Stomach (tissue), 9 donors: ENCODE measurements around the gene TMEM187. TPM values are rescaled to one million over a fixed set of nuclear protein-coding genes. Genes with fewer than 3 reads are reported as not detected.
A peak's percentile ranks its signal among the peaks of the same experiment; 100 is the strongest.

Experiments used
- DNase-seq, 2 donors: peaks; one replicate each; pipeline versions ENCODE4 v3.0.0 to v3.0.0-alpha.2; 2013 to 2019
- H3K27ac ChIP-seq, 5 donors: fragments of 200-600 bp in 4 of 5; sonication (generic) in 4 of 5; one replicate each; pipeline ENCODE4 v1.5.1; 2013 to 2019; ENCODE audit warnings: mild to moderate bottlenecking in 1 of 5, moderate library complexity in 1 of 5
- H3K27me3 ChIP-seq, 3 donors: fragments of 200-600 bp; sonication (generic); one replicate each; pipeline ENCODE4 v1.5.1; 2017 to 2019; ENCODE audit warnings: mixed run types in 1 of 3
- H3K36me3 ChIP-seq, 4 donors: fragments of 200-600 bp; sonication (generic); 1 replicate in 3 of 4; 2 replicates in 1 of 4; pipeline ENCODE4 v1.5.1; 2016 to 2019
- H3K4me1 ChIP-seq, 4 donors: fragments of 200-600 bp; sonication (generic); one replicate each; pipeline ENCODE4 v1.5.1; 2016 to 2019
- H3K4me3 ChIP-seq, 4 donors: fragments of 200-600 bp; sonication (generic) in 3 of 4; one replicate each; pipeline ENCODE4 v1.5.1; 2016 to 2019; ENCODE audit warnings: mild to moderate bottlenecking in 1 of 4
- H3K9me3 ChIP-seq, 4 donors: fragments of 200-600 bp; sonication (generic); one replicate each; pipeline ENCODE4 v1.5.1; 2016 to 2019
- CTCF ChIP-seq, 7 experiments: fragments of 450-650 bp in 4 of 7; fragments of 200-600 bp in 3 of 7; sonication (generic) in 3 of 7; IDR thresholded peaks; one replicate each; pipeline ENCODE4 v1.5.1; 2016 to 2019; ENCODE audit warnings: antibody characterized with exemption in 7 of 7, control low read depth in 2 of 7, mild to moderate bottlenecking in 1 of 7
- EP300 ChIP-seq: sonication (generic); formaldehyde crosslinking; IDR thresholded peaks from one replicate; pipeline ENCODE4 v1.6.1; 2017; ENCODE audit warnings: antibody characterized with exemption
- POLR2A ChIP-seq, 4 donors: fragments of 450-650 bp; IDR thresholded peaks; one replicate each; pipeline ENCODE4 v1.6.1; 2016; ENCODE audit warnings: antibody characterized with exemption in 4 of 4, control low read depth in 2 of 4, mild to moderate bottlenecking in 1 of 4, moderate library complexity in 1 of 4
- POLR2AphosphoS5 ChIP-seq, 3 donors: sonication (generic); formaldehyde crosslinking; IDR thresholded peaks; one replicate each; pipeline ENCODE4 v1.6.1; 2016; ENCODE audit warnings: antibody characterized with exemption in 3 of 3
- WGBS, 5 donors: extraction: QIAGEN DNeasy Blood & Tissue Kit in 3 of 5; methylation state at CpG; one replicate each; pipeline versions ENCODE4 v1.1.5 to v1.1.7; 2013 to 2018; 5-methylcytosine and 5-hydroxymethylcytosine counted together
- intact Hi-C: fragments of 100-400 bp; cut with DNase I; formaldehyde crosslinking; loops from one replicate; pipeline ENCODE4 v1.15.1; 2023; ENCODE audit warnings: low total_unique reads
- polyA plus RNA-seq, 3 donors: library from polyadenylated mRNA; stranded (reverse); fragments of 200-250 nt; gene quantifications; one replicate each; pipeline ENCODE4 v1.2.3, GENCODE V29; 2013
- total RNA-seq, 5 donors: library from RNA; depleted of rRNA; stranded (reverse); fragments of >200 nt; gene quantifications; one replicate each; pipeline versions ENCODE4 v1.1.0 to v1.2.3, GENCODE V29; 2014 to 2016
- donor health status: healthy with polysubstance abuse.
- donor health status: Bipolar disorder and iron deficiency.
- donor health status: healthy.

Gene TMEM187
- total and polyA plus RNA-seq, 8 donors, result 0.89 to 16.2 (median 4.6) TPM; not detected in 1

GRCh38 chrX:153947009-153947769 is 25.4 kb upstream of the TMEM187 start:
- peak overlapping the region in 4 of 5 donors; percentile 41 to 79 (median 60) for H3K27ac ChIP-seq
- intact Hi-C loops, result no loop called here
- H3K27me3 ChIP-seq, result peaks cover 0 to 9% (median 0%) of the 10 kb centered on the region in 3 donors
- peaks cover 22 to 45% (median 41%) of the 10 kb centered on the region in 4 donors for H3K36me3 ChIP-seq
- no peaks in the 10 kb centered on the region for H3K9me3 ChIP-seq
- TF ChIP-seq POLR2AphosphoS5 (IDR thresholded peaks at IDR 0.05), result peak in 1 of 3 donors; percentile 33
- TF ChIP-seq CTCF (IDR thresholded peaks at IDR 0.05), result peak in 5 of 7 experiments; percentile 52 to 84 (median 66)
- no peak for TF ChIP-seq POLR2A (IDR thresholded peaks at IDR 0.05)
- no peak for TF ChIP-seq EP300
- no peak overlapping the region for H3K4me3 ChIP-seq
- WGBS, 5 donors, result 33 to 55% (median 34%) methylated on average over 18 to 19 of the region's 19 CpGs
- H3K4me1 ChIP-seq, result peaks cover 0 to 49% (median 12%) of the 10 kb centered on the region in 4 donors
- DNase-seq, result peak; percentile 82 to 89

- H3K27ac ChIP-seq, result peak overlapping the region in 4 of 5 donors; percentile 41 to 79 (median 60)
- peaks cover 0 to 55% (median 14%) of the 10 kb centered on the region in 4 donors for H3K4me1 ChIP-seq
- WGBS, 5 donors, result 50 to 79% (median 65%) methylated on average over 7 to 10 of the region's 10 CpGs
These were observed 24.5 kb upstream of the TMEM187 start for GRCh38 chrX:153948002-153948466.

GRCh38 chrX:153948847-153949805 is 23.4 kb upstream of the TMEM187 start:
- Histone ChIP-seq H3K36me3 (peaks cover 28 to 65% (median 58%) of the 10 kb centered on the region in 4 donors), H3K4me1 (peaks cover 0 to 53% (median 16%) of the 10 kb centered on the region in 4 donors), H3K27me3 (peaks cover 0 to 4% (median 0%) of the 10 kb centered on the region in 3 donors), H3K4me3 (no peak overlapping the region), H3K9me3 (no peaks in the 10 kb centered on the region), H3K27ac (peak overlapping the region in 4 of 5 donors; percentile 41 to 79 (median 60))
- TF ChIP-seq POLR2AphosphoS5 (IDR thresholded peaks at IDR 0.05), result no peak
- TF ChIP-seq CTCF (IDR thresholded peaks at IDR 0.05), result no peak
- TF ChIP-seq EP300, result no peak
- no peak for TF ChIP-seq POLR2A (IDR thresholded peaks at IDR 0.05)
- 49 to 80% (median 74%) methylated on average over 19 to 30 of the region's 30 CpGs for WGBS, 5 donors
- DNase-seq, result peak in 1 of 2 donors; percentile 41
- intact Hi-C loops, result no loop called here

More at GRCh38 chrX:153948002-153948466, 24.5 kb upstream of the TMEM187 start:
- Histone ChIP-seq H3K9me3 (no peaks in the 10 kb centered on the region), H3K36me3 (peaks cover 28 to 54% (median 49%) of the 10 kb centered on the region in 4 donors), H3K27me3 (peaks cover 0 to 9% (median 0%) of the 10 kb centered on the region in 3 donors), H3K4me3 (no peak overlapping the region)
- peak in 1 of 2 donors; percentile 47 for DNase-seq
- intact Hi-C loops, result no loop called here
- TF ChIP-seq CTCF (IDR thresholded peaks at IDR 0.05), result no peak
- no peak for TF ChIP-seq POLR2AphosphoS5 (IDR thresholded peaks at IDR 0.05)
- no peak for TF ChIP-seq EP300

- TF ChIP-seq POLR2A (IDR thresholded peaks at IDR 0.05), result no peak
- no peak for TF ChIP-seq CTCF (IDR thresholded peaks at IDR 0.05)
- TF ChIP-seq POLR2AphosphoS5 (IDR thresholded peaks at IDR 0.05), result no peak
- no peak for TF ChIP-seq EP300
- peaks cover 0 to 43% (median 14%) of the 10 kb centered on the region in 4 donors for H3K4me1 ChIP-seq
- peaks cover 28 to 75% (median 68%) of the 10 kb centered on the region in 4 donors for H3K36me3 ChIP-seq
- intact Hi-C loops, result loop anchor here (5.0 kb wide), 1 partner anchor 188 kb away; the partner anchor contains the start of gene PLXNB3
- no peaks in the 10 kb centered on the region for H3K9me3 ChIP-seq
- H3K4me3 ChIP-seq, result no peak overlapping the region
- H3K27ac ChIP-seq, result peak overlapping the region in 3 of 5 donors; percentile 46 to 79 (median 74)
- DNase-seq, result no peak
- 68 to 87% (median 83%) methylated on average over 9 to 19 of the region's 19 CpGs for WGBS, 5 donors
- H3K27me3 ChIP-seq, result no peaks in the 10 kb centered on the region
These were observed 22.4 kb upstream of the TMEM187 start for GRCh38 chrX:153950127-153950526.
